Fibroblast of skin of left biceps (primary cell): ENCODE results near the gene RABEP2.
"Not testable (repeated sequence)": the region's sequence is repeated elsewhere in the genome, so short reads cannot be mapped to it uniquely, and the experiment has no call there.

Source experiments
- DNase-seq, 2 experiments: peaks; one replicate each; pipeline ENCODE4 v3.0.0-alpha.2; 2013; ENCODE audit warnings: low read depth in 2 of 2

Gene RABEP2

DNA sequence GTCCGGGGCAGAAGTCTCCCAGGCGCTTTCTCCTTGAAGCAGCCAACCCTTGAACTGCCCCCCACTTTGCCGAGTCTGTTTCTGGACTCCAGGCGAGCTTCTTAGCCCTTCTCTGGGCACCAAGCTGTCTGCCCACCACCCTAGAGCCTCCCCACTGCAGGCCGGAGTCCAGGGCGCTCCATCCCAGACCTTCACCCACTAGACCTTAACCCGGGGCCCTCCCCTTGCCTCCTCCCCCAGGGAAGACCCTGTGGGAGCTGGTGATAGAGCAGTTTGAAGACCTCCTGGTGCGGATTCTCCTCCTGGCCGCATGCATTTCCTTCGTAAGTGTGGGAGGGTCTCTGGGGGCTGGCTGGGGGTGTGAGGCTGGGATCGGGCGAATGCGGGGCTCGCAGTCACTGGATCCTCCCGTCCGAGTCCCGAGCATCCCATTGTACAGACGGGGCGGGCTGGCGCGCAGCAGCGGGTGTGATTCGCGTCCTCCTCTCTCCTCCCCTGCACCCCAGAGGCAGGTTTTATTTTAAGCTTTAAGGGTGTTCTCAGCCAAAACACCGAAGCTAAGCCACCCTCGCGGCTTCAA, 45.7 kb downstream of the RABEP2 start:
- no peak for DNase-seq

DNA sequence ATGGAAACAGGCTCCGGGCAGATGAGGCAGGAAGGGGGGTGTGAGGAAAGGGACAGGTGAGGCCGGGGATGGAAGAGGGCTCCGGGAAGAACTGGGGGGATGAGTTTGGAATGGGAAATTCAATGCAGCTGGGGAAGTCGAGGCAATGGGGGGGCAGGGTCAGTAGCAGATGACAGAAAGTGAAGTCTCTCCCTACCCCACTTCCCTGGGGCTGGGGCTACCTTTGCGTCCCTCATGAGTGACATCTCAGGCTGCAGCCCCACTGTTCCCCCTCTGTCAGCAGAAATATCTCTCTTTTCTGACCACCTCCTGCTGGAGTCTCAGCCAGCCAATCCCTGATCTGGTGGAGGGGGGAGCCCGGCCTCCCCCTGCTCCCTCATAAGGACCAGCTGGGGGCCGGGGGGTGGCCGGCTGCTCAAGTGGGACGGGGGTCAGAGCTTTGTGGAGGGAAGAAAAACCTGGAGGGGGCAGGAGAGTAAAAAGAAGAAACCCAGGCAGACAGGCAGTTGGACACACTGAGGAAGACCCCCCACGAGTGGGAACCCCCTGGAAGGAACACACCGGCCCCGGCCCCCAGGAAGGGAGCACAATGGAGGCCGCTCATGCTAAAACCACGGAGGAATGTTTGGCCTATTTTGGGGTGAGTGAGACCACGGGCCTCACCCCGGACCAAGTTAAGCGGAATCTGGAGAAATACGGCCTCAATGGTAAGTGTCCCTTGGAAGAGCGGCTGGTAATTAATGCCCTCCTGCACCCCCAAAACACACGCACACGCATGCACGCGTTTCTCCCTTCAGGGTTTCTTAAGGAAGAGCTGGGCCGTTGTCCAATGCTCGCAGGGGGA, 46.7 kb downstream of the RABEP2 start, which contains the start of gene ATP2A1:
TSS of gene ATP2A1 (plus strand) at position 406 of the 844 bp plus-strand sequence. CDS start at position 590, 184 bp downstream.
- no peak for DNase-seq

DNA sequence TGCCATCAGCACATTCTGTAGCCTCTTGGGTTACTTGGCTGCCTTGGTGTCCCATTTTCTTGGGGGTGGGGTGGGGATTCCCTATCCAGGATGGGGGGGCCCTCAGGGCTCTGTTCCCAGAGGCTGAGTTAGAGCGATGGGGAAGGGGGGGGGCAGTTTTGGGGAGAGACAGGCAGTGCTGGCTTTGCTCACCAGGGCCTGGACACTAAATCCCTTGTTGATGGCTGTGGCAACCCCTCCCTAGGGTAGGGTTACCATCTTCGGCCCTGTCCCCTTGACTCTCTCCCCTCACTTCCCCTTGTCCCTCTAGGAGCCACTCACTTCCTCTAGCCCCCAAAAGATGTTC, 47.4 kb downstream of the RABEP2 start:
- DNase-seq, result no peak

DNA sequence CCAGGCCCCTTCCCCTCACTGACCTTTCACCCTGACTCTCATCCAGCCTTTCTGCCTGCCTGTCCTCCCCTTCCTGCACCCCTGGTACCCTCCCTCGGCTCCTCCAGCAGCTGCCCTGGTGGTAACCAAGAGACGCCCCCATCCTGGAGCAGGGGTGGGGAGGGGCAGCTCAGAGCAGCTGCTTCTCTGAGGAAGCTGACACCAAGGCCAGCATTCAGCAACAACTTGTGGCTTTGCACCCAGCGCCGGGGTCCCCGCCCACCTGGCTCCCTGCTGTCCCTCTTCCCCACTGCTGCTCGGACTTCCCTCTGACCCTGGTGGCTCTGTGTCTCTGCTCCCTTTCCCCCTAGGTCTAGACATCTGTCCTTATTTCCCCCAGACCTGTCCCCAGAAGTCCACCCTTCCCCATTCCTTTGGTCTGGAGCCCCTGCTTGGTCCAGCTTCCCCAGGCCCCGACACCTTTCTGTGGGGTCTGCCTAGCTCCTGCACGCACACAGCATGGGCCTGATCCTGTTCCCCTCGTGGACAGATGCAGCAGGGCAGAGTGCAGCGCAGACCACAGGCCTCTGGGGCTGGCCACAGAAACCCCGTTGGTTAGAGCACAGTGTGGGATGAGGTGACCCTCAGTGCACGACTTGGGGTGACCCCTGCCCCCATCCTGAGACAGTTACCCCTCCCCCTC, 47.9 kb downstream of the RABEP2 start:
- no peak for DNase-seq

DNA sequence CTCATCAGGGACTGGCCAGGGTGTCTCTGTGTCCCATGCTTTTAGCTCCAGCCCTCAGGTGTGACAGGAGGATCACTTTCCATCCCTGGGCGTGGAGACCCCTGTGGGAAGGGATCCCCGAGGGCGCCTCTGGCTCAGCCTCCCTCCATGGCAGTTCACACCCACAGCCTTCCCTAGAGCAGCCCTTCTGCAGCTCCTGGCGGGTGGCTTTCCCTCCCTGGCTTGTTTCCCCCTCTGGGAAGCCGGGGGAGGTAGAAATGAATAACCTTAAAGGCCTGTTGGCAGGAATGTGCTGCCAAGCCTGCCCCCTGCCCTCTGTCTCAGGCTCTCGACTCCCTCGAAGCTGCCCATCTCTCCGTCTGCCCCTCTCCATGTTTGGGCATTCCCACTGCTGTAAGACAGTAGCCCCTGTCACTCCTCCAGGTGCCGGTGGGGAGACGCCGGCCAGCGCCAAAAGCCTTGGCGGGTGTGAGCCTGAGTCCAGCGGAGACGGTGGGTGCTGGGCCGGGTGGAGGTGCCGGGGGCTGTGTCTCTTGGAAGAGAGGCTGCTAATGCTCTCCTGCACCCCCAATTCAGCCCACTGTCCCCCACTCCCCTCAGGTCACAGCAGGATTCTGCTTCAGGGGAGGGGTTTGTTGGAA, 48.9 kb downstream of the RABEP2 start:
- no peak for DNase-seq

DNA sequence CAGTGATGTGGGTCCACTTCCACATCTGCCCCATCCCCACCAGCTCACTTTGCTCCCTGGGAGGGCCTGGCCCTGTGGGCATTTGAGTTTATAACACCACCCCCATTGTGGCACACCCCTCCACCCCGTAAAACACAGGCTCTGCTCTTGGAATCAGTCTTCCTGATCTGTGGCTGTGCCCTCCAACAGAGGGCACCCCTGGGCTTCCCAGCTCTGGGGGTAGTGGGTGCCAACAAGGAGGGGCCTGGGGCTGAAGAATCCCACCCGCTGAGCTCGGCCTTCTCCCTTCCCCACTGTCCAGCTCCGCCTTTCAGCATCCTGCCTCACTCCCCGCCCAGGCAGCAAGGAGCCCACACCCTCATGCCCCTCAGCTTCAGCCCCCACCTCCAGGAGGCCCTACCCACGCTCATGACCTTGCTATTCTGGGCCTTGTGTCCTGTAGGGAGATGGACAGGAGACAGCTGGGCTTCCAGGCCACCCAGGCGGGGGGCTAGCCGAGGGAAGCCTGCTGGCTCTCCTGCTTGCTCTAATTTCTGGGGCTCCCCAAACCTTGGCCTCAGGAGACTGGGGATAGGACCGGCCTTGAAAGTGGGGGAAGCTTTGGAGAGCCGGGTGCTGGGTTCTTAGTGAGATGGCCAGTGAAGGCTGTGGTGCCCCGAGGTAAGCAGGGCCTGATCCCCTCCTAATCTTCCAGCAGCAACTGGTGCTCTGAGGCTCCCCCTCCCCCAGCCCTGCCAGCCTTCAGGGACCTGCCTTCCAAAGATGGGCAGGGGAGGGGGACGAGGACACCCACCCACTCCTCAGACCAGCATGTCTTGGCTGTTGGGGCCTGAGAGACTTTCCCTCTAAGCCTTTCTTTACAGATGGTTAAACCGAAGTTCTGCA, 49.7 kb downstream of the RABEP2 start:
- no peak for DNase-seq

DNA sequence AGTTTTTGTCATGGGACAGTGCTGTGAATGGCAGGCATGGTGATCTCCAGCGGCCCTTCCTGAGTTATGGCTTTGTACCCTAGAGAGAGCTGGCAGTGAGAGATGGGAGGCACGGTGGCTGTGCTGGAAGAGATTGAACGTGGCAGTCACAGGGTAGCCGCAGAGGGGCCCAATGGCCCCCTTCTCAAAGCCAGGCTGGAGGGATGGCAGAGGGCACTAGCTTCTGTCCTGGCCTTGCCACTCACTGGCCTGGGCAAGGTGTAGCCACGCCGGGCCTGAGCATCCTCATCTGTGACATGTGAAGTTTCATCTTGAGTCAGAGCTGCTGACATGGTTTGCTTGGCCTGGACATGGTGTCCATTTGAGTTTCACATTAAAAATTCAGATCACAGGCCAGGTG, 50.6 kb downstream of the RABEP2 start:
- no peak for DNase-seq

DNA sequence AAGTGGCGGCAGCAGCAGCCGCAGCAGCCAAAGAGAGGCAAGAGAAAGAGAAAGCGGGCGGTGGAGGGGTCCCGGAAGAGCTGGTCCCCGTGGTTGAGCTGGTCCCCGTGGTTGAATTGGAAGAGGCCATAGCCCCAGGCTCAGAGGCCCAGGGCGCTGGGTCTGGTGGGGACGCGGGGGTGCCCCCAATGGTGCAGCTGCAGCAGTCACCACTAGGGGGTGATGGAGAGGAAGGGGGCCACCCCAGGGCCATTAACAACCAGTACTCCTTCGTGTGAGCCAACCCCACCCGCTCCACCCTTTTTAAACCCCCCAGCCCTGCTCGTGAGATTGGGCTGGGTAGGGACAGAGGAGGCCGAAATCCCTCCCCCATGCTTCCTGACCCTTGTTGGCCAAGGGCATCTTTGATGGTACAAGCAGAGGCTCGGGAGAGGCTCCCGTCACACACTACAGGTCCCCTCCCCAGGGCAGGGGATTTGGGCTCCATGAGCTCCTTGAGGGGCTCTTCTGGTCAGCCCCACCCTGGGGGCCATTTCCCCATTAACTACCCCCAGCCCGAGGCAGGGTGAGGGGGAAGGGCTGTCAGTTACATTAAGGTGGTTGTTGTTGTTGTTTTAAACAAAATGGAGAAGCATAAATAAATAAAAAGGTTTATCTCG, 51.4 kb downstream of the RABEP2 start:
- no peak for DNase-seq

DNA sequence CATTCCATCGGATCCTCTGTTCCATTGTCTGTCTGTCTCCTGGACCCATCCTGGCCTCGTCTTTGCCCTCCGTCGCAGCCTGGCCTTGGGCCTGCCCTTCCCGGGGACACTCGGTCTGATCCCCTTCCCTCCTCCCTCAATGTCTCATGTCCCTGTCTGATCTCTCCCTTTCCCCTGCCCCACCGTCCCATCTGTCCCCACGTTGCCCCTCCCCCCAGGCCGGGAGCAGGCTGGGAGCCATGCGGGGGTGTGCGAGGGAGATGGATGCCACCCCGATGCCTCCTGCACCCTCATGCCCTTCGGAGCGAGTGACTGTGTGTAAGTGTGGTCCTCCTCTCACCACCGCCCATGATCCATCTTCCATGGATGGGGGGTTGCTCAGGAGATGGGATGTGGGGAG, 52.1 kb downstream of the RABEP2 start:
- no peak for DNase-seq

DNA sequence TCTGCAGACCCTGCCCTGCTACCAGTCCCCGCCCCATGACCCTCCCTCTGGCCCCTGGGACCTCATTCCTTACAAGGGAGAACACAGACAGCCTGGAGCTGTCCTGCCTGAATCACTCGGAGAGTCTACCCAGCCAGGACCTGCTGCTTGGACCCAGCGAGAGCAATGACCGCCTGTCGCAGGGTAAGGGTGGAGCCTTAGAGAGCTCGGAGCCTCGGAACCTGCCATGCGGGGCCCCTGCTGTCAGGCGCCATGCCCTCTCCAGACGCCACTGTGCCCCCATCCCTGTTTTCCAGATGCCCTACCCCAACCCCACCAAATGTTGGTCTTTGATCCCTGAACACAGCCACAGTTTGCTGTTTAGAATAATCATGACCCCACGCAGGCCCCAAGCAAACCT, 55.8 kb downstream of the RABEP2 start:
- no peak for DNase-seq

DNA sequence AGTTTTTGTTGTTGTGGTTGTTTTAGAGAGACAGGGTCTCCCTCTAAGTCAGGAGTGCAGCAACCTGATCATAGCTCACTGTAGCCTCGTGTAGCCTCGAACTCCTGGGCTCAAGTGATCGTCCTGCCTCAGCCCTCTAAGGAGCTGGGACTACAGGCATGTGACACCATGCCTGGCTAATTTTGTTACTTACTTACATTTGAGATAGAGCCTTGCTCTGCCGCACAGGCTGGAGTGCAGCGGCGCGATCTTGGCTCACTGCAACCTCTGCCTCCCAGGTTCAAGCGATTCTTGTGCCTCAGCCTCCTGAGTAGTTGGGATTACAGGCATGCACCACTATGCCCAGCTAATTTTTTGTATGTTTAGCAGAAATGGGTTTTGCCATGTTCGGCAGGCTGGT, 57.4 kb downstream of the RABEP2 start:
- DNase-seq, result not testable (repeated sequence)

DNA sequence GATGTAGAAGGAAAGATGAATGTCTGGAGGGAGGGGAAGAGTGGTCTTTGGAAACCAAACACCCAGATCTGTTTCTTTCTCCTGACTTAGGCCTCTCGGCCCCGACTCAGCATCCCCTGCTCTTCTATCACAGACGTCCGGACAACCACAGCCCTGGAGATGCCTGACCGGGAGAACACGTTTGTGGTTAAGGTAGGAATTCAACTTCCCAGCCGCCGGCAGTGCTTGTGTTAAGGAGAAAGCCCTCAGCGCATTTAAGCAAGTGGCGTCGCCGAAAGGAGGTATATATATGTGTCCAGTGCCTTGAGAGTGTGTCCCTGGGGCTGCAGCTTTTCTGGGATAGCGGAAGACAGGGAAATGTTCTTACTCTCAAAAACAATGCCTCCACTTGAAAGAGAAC, 57.8 kb downstream of the RABEP2 start:
- DNase-seq, result no peak

DNA sequence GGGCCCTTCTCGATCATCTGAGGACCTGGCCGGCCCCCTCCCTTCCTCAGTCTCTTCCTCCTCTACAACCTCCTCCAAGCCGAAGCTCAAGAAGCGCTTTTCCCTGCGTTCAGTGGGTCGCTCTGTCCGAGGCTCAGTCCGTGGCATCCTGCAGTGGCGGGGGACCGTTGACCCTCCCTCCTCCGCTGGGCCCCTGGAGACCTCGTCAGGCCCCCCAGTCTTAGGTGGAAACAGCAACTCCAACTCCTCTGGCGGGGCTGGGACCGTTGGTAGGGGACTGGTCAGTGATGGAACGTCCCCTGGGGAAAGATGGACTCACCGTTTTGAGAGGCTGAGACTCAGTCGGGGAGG, 58.6 kb downstream of the RABEP2 start:
- DNase-seq, result no peak

DNA sequence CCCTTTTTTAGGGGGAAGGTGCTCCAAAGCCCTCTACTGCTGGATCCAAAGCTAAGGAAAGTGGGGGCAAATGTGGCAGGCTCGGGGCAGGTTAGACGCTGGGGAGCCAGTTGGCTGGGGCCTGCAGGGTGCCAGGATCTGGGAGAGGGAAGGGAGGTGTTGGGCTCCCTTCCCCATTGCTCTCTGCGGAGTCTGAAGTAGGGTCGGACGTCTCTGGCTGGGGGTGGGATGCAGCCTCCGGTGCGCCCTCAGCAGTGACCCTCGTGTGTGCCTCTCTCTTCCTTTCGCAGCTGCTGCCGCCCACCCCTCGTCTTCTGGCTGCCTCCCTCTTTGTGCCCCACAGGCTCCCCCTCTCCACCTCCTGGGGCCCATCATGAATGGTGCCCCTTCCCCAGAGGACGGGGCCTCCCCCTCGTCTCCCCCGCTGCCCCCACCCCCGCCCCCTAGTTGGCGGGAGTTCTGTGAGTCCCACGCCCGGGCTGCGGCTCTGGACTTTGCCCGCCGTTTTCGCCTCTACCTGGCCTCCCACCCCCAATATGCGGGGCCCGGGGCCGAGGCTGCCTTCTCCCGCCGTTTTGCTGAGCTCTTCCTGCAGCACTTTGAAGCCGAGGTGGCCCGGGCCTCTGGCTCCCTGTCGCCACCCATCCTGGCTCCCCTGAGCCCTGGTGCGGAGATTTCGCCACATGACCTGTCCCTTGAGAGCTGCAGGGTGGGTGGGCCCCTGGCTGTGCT, 59.1 kb downstream of the RABEP2 start:
- DNase-seq, result no peak

DNA sequence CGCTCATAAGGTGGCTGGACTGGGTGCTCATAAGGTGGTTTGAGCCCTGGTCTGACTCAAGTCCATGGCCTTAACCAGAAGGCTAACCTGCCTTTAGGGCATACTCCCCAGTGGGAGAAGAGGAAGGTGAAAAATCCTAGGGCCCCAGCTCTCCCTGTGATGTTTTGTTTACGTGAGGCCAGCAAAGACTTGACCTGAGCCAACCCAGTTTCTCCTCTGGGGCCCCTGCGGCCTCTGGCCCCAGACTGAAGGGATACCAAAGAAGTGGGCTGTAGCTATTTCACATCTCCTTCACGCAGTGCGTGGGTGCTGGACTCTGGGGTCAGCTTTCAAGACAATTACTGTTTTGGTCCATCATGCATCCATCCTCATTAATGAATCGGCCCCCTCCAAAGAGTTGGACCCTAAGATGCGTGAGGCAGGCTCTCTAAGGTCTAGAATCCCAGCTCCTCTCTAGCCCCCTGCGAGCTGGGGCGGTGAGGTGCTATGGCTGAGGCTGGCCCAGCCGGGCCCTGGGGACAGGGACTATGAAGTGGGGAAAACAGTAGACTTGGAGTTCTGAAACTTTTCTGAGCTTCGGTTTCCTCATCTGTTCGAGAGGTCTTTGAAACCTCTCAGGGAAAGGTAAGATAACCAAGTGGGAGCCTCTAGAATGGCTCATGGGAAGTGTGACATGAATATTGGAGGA, 59.9 kb downstream of the RABEP2 start:
- no peak for DNase-seq

DNA sequence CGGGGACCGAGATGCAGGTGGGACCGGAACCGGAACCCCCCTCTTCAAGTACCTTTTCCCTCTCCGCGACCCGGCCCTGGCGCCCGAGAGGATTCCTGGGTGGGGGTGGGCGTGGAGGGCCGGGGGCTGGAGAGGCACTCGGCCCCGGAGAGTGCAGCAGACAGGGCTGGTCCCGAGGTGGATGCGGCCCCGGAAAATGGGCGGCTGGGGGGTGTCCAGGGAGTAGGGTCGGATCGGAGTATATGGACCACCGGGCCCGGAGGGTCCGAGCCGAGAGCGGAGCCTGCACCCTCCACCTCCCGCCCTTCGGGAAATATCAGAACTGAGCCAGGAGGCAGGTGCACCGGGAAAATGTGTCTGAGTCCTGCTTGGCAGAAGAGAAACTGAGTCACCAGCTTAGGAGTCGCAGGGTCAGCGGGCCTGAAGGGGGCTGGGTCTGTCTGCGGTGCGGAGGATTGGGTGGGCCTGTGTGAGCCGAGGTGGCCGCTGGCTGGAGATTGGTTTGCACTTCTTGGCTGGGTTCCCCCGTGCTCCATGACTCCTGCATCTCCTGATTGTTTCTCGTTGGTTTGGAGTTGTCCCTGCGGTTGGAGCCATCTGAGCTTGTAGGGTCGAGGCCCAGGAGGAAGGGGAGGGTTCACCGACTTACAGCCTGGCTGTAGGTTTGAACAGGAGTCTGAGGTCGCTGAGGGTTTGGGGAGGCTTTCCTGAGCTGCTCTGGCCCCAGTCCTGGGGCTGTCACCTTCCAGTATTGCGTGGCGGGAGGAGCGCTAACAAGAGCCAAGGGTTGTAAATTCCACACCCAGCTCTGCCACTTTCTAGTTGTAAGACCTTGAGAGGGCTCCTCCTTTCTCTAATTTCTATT, 60.9 kb downstream of the RABEP2 start:
- DNase-seq, result no peak

DNA sequence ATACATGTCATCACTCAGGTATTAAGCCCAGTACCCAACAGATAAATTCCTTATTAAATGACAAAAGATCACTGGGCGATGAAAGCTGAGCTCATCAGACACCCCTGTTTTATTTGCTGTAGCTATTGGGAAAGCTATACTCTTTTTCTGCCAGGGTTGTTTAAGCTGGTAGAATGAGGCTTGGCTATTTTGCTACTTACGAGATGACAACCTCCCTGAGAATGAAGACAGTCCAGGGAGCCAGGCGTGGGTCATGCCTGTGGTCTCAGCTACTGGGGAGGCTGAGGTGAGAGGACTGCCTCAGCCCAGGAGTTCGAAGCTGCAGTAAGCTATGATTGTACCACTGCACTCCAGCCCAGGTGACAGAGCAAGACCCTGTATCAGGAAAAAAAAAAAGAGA, 65.7 kb downstream of the RABEP2 start:
- DNase-seq, result no peak

DNA sequence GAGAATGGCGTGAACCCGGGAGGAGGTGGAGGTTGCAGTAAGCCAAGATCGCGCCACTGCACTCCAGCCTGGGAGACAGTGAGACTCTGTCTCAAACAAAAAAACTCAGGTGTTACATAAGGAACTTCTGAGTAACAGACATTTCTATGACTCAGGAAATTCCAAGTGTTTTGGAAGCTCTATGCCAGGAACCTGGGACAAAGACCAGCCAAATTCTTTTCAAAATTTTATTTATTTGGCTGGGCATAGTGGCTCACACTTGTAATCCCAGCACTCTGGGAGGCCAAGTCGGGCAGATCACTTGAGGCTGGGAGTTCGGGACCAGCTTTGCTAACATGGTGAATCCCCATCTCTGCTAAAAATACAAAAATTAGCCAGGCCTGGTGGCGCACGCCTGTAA, 66.6 kb downstream of the RABEP2 start:
- no peak for DNase-seq
